Frontal cortex (tissue), 4 donors: ENCODE results near the gene ADCYAP1R1. TPM values are rescaled to one million over a fixed set of nuclear protein-coding genes. Genes with fewer than 3 reads are reported as not detected.

Source experiments
- DNase-seq, 2 donors: peaks; one replicate each; pipeline ENCODE4 v3.0.0; 2012; ENCODE audit warnings: low spot score in 2 of 2
- FAIRE-seq: peaks from 2 replicates; lab custom pipeline; 2012; peaks lifted over from hg19 to GRCh38; lab: Jason Lieb, UNC
- total RNA-seq: library from RNA; depleted of rRNA; stranded (reverse); fragments of >200 nt; gene quantifications from one replicate; pipeline ENCODE4 v1.2.3, GENCODE V29; 2014
- donor health status: control.
- donor health status: control.
- donor health status: control.

Gene ADCYAP1R1
- total RNA-seq = 34.2 TPM

DNA sequence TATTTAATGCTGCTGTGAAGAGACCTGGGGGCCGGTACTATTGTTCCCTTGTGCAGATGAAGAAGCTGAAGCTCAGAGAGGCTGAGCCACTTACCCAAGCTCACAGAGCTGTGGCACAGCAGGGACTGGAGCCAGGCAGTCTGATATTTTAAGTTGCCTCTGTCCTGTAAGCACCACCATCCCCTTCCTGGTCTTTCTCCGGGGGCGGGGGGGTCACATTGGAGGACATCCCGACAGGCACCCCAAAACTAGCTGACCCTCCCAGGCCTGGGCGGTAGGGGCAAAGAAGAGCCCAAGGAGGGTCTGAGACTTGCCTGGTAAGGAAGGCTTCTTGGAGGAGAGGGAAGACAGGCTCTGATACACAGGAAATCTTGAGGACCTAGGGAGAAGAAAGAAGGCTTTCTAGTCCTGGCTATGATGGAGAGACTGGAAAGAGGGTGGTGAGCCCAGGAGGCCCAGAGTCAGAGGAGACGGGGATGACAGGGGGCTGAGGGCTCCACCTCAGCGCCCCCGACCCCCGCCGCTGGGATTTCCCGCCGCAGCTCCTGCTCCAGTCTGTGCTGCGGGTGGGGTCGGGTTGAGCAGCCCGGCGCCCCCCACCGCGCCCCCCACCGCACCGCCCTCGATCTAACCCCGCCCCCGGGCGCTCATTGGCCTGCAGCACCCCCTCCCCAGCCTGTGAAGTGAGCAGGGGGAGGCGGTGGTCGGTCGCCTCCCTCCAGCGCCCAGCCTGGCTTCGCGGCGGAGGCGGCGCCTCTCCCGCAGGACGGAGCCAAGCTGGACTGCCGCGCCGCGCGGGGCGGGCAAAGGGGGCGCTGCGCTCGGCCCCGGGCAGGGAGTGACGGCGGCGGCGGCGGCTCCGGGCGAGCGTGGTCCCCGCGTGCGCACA is at the start of gene ADCYAP1R1:
Gene ADCYAP1R1, plus strand, starts transcription at position 711 of the 889 bp plus-strand sequence. CDS start 10,957 bp downstream, outside the sequence.
- FAIRE-seq = no peak
- peak; percentile 81 for DNase-seq

GRCh38 chr7:31003097-31003496 is 49.0 kb upstream of the ADCYAP1R1 start:
- FAIRE-seq (no peak), DNase-seq (no peak)

DNA sequence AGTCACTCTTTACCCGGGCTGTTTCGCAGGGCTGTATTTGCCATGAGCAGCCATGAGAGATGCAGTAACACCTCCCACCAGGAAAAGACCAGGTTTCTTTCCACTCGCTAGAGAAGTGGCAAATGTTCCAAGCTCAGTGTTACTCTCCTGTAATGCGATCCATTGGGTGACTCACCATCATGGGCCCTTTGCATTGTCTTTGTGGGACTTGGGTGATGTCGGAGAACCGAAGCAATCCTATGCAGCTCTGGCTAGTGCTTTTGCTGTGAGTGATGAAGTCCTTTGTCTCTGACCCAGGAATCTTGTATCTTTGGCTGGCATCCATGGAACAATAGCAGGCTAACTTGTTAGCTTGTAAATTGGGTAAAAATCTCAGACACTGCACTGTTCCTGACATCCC is 48.4 kb upstream of the ADCYAP1R1 start:
- FAIRE-seq = no peak
- DNase-seq = no peak

GRCh38 chr7:31004393-31004792 is 47.7 kb upstream of the ADCYAP1R1 start:
- FAIRE-seq (no peak), DNase-seq (no peak)

- FAIRE-seq = no peak
Observed at GRCh38 chr7:31006857-31007256, 45.3 kb upstream of the ADCYAP1R1 start.

GRCh38 chr7:31007634-31008033 is 44.5 kb upstream of the ADCYAP1R1 start:
- FAIRE-seq = no peak
- DNase-seq = no peak

More at GRCh38 chr7:31006857-31007256, 45.3 kb upstream of the ADCYAP1R1 start:
- DNase-seq = no peak

GRCh38 chr7:31014826-31015225 is 37.3 kb upstream of the ADCYAP1R1 start:
- DNase-seq (no peak), FAIRE-seq (no peak)

GRCh38 chr7:31017032-31017675 is 35.0 kb upstream of the ADCYAP1R1 start:
- FAIRE-seq (no peak), DNase-seq (no peak)

- FAIRE-seq = no peak
- DNase-seq = no peak
Observed at GRCh38 chr7:31017721-31018120, 34.4 kb upstream of the ADCYAP1R1 start.

DNA sequence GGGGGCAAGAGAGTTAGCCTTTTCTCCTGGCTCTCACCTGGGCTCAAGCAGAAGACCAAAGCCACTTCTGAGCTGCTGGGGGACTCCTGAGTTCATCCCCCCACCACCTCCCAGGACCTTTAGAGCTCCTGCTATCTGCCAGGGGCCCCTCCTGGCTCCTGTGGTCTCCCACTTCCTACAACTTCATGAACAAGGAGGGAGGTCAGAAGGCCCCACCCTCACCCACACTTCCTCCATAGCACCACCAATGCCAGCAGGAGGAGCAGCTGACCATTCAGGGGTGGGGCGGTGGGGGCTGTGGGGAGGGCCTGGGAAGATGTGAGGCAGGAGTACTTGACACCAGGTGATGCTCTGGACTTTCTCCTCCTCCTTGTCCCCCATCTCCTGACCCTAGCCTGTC is 32.6 kb upstream of the ADCYAP1R1 start:
- DNase-seq (no peak), FAIRE-seq (no peak)

GRCh38 chr7:31020161-31020560 is 31.9 kb upstream of the ADCYAP1R1 start:
- no peak for FAIRE-seq
- no peak for DNase-seq

DNA sequence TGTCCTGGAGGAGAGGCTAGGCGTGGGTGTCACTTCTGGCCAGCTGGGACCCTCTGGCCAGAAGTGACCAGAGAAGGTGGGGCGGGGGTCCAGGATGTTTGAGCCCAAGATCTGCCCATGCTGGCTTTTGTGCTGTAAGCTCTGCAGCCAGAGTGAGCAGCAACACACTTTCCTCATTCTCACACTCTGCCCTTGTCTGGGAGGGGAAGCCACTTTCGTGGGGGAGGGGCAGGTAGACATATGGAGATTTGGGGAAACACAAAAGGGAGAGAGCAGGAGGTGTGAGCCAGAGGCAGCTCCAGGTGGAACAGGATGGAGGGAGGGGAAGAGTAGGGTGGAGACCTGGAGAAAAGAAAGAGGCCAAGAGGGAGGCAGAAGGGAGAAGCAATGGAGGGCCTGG is 31.5 kb upstream of the ADCYAP1R1 start:
- FAIRE-seq = no peak

GRCh38 chr7:31022117-31022516 is 30.0 kb upstream of the ADCYAP1R1 start:
- no peak for FAIRE-seq
- DNase-seq = no peak

More for the DNA sequence above, 31.5 kb upstream of the ADCYAP1R1 start:
- DNase-seq = no peak

GRCh38 chr7:31022726-31023125 is 29.4 kb upstream of the ADCYAP1R1 start:
- no peak for FAIRE-seq
- DNase-seq = no peak

DNA sequence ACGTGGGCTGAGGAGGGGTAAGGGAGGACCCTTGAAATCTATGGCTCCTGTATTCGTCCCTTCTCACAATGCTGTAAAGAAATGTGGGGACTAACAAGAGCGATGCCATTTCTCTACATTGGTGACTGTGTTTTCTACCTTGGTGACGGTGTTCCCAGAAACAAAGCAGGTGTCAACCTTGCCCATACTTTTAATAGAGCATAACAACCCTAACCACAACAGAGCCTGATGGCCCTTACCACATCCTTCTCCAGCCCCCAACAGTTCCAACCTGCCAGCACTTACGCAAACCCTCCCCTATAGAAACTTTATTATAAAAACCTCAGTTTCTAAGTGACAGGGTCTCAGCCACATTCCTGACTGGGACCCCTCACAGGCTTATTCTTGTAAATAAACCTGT is 28.2 kb upstream of the ADCYAP1R1 start:
- no peak for FAIRE-seq

GRCh38 chr7:31027161-31027965 is 24.7 kb upstream of the ADCYAP1R1 start:
- DNase-seq = peak in 1 of 2 donors; percentile 50

More for the DNA sequence above, 28.2 kb upstream of the ADCYAP1R1 start:
- no peak for DNase-seq

DNA sequence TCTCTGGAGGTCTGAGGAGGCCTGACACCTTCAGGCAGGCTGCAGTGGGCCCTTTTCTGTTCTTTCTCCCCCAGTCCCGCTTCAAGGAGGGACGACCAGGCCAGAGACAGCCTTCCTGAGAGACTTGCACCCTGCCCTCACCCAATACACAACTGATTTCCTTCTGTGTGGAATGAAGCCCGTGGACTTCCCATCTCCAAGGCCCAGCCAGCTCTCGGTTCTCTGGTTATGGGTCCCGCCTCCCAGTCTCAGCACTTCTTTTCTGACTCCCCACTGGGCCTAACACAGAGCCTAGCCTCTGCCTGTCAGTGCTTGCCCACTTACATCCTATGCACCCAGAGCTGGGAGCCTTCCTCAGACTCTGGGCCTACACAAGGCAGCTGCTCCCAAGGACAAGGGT is 24.1 kb upstream of the ADCYAP1R1 start:
- DNase-seq (no peak), FAIRE-seq (no peak)

More at GRCh38 chr7:31027161-31027965, 24.7 kb upstream of the ADCYAP1R1 start:
- no peak for FAIRE-seq

DNA sequence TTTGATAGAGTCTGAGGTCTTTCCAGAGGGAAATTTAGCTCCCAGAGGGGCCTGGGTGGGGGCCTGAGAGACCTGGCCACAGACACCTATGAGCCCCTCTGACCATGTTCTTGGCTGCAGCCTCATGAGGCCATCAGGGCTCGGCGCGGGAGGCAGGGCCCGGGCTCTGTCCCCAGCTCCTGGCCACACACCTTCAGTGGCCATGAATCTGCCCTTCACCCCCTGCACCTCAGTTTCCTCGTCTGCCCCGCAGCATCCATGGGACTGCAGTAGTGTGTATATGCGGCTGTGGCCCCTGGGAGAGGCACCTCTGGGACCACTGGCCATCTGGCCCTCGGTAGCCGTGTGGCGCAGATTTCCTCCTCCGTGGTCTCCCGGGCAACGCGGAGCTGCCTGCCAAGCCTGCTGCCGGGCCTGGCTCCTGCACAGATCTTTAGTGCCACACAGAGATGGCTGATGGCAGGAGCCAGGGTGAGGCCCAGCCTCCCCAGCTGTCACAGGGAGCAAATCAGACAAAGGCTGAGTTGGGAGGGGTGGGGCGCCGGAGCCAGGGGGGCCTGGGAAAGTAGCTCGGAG is 23.6 kb upstream of the ADCYAP1R1 start:
- DNase-seq (peak in 1 of 2 donors; percentile 70), FAIRE-seq (no peak)

- DNase-seq = no peak
- no peak for FAIRE-seq
Observed at GRCh38 chr7:31029251-31030042, 22.7 kb upstream of the ADCYAP1R1 start.
